GM11168 (cell line): Measurements from ENCODE around the gene HS3ST4.
"Not testable (repeated sequence)": the region's sequence is repeated elsewhere in the genome, so short reads cannot be mapped to it uniquely, and the experiment has no call there.

Experiments used
- in situ Hi-C: fragments of 300-500 bp; cut with MboI; formaldehyde crosslinking; loops from one replicate; pipeline ENCODE4 v1.12.0; 2022; ENCODE audit warnings: low sequenced_read_pairs; ENCODE audit not compliant: unreplicated experiment

The HS3ST4 gene

DNA sequence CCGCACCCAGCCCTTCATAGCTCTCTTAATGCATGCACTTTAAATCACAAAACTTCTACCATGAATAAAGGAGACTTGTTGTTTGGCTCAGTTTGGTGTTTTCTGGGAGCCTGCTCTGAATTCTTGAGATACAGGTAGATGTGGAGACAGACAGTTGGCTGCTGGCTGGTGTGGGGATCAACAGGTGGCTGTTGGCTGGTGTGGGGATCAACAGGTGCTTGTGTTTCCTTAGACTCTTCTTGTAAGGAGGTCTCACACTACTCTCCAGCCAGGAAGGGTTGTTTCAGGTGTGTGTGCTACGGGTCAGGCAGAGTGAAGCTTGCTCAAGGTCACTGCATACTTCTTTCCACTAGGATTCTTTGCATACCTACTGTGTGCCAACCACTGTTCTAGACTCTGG is 265.9 kb downstream of the HS3ST4 start:
- in situ Hi-C loops: no loop called here

DNA sequence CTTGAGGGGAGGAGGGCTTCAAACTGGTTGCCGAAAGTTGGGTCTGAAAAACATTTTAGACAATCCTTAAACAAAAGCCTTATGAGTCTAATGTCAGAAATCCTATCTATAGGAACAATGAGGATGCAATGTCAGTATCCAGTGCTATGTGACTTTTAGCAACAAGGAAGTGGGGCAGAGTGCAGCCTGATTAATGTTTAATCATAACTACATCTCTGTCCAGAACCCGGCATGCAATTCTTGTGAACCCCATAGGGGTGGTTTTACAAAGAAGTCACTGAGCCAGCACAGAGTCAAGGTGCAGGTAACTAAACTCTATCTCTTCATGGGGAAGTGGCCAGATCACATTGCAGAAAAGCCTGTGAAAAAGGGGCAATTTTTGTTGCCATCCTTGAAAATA is 267.5 kb downstream of the HS3ST4 start:
- in situ Hi-C loops: no loop called here

DNA sequence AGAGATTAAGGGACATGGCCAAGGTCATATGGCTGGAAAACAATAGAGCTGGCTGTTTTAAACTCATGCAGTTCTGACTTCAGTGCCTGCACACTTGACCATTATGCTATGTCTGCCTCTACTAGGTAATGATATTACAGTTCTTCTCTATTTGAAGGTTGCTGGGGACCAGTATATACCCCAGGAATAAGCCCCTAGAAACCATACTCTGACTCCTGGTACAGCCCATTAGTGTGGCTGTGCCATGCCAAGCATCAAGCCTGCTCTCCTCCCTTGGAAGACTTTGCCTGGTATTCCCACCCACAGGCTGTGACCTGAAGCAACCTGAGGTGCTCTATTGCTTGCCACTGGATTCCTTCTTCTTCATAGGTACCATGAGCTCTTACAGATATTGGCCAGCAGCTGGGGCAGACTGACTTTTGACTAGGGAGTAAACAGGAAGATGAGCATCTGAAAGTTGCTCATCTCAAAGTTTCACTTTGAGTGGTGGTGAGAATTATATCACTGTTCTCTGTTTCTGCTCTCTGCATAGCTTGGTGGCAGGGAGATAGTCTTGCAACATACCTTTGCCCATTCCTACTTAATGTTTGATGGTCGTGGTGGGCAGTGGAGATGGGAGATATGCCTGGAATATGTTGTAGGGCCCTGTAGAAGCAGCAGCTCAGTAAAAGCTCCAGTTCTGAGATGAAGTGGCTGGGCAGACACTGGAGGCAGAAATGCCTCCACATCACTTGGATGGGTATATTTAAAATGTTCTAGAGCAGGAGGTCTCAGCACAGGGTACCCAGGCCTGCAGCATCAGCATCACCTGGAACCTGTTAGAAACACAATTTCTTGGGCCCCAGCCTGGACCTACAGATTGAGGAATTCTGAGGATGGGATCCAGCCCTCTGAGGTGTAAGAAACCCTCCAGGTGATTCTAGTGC is 274.7 kb downstream of the HS3ST4 start:
- in situ Hi-C loops: no loop called here

DNA sequence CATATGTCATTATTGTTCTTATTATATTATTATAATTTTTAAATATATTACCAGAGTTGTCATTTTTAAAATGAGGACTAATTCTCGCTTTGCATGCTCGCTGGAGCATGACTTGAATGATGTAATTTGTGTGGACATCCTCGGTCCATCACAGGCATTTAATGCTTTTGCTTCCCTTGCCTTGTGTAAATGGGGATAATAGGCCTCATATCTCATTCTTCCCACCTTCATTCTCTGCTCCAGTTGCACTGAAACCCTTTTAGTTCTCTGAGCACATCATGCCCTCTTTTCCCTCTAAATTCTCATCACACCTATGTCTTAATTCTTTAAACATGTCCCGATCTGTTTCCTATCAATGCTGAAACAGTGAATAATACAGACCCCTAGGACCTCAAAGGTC is 285.4 kb downstream of the HS3ST4 start:
- in situ Hi-C loops: no loop called here

DNA sequence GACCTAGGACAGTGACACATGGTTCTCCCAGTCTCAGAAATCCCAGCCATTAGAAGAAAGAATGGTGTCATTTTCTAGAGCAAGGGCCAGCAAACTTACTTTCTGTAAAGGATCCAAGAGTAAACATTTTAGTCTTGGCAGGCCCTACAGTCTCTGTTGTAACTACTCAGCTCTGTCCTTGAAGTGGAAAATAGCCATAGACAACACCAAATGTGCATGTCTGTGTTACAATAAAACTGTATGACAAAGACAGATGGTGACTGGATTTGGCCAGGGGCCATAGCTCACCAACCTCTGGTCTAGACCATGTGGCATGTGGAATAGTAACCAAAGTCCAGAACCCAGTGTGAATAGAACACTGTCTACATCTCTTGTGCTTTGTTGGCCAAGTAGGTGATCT is 286.5 kb downstream of the HS3ST4 start:
- in situ Hi-C loops: no loop called here

DNA sequence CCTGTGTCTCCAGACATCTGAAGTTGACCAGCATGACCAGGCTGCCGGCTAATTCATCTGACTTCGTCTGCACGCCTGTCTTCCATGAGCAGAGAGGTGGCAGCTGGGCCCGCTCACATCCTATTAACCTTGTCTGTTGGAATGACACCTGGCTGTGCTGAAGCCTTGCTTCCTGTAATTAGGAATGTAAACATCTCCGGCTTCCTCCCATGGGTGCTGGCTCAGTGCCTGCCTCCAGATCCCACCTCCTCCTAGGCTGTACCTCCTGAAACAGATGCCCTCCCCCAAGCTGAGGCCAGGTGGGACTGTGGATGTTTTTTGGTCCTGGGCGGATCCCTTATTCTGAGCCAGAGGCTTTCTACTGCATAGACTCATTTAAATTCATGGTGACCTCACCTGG is 296.3 kb downstream of the HS3ST4 start:
- in situ Hi-C loops: no loop called here

DNA sequence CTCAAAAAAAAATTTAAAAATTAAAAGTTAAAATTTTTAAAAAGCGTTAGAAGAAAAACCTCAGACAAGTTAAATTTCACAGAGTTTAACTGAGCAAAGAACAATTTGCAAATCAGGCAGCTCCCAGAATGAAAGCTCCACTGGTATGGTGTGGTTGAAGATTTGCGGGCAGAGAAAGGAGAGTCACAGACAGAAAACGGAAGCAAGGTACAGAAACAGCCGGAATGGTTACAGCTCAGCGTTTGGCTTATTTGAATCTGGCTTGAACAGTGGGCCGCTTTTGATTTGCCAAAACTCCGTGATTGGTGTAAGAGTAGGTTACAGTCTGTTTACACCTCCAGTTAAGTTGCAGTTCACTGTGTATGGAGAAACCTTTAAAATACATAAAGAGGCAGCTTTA is 297.1 kb downstream of the HS3ST4 start:
- in situ Hi-C loops: no loop called here

DNA sequence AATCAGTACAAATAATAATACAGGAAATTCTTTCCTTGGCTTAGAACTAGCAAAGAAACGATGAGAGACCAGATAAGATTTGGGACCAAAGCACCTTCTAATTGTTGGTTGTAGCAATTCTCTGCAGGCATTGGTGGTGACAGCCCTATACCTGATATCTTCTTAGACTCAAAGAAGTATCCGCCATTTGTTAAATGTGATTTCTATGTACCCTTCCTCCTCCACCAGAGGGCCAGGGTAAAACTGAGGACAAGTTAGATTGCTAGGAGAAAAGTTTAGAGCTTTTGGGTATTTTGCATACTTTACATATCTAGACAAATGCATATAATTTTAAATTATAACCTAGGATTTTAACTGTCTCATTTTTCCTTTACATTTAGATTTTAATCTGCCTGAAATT is 304.3 kb downstream of the HS3ST4 start:
- in situ Hi-C loops: no loop called here

DNA sequence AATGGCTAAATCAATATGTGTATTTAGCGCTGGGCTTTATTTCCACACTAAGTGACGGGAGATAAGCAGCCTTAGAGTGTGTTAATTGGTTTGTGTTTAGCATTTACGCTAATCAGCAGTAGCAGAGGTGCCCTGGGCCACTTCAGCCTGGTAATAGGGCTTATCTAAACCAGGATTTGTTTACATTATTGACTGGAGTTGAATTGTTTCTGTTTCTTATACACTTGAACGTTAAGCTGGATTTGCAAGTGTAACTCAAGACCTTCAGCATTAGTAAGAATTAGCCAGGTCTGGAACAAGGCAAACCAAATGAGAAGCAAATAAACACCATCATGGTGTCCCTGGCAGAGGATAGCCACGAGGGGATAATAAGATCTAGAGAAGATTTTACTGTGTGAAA is 313.6 kb downstream of the HS3ST4 start:
- in situ Hi-C loops: no loop called here

DNA sequence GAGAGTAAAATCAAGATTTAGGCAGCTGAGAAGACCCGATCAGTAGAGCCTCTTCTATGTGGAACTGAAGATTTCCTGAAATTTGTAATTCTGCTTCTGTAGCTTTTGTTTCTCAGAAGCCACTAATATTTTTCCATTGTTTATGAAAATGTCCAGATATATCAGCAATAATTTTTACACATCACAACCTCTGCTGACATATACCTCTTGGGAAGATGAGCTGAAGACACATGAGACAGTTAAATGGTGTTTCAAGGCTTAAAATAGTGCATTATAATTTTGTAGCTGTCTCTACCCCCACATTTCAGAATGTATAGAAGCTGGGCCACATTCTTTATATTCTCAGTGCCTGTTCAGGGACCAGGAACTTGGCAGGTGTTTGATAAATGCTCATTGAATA is 320.6 kb downstream of the HS3ST4 start:
- in situ Hi-C loops: no loop called here

DNA sequence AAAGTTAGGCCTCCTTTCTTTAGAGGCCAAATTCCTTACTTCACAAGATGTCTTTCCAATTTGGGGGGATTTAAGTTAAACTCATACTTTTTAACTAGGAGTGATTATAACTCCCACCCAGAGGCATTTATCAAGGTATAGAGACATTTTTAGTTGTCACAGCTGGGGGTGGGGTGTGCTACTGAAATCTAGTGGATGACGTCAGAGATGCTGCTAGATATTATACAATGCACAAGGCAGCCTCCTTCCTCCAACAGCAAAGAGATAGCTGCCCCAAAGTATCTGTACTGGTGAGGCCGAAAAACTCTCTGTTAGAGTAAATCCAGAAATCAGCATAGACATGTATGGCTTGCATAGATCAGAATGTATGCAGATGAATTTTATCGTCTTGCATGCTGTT is 324.0 kb downstream of the HS3ST4 start:
- in situ Hi-C loops: no loop called here

DNA sequence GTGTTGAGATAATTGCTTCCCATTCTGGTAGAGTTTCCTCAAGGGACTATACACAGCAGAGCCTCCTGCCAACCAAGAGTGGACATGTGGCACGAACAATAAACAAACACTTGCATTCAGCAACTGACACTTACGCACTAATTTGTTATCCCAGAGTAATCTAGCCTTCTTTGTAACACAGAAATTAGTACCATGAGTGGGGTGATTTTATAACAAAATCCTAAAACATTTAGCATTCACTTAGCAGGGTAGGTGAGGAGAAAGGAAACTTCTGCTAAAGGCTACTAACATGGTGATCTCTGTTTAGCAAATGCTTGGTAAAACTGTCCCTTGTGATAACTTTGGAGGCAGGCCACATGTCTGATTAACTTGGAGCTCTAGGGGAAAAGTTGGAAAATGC is 325.2 kb downstream of the HS3ST4 start:
- in situ Hi-C loops: no loop called here

DNA sequence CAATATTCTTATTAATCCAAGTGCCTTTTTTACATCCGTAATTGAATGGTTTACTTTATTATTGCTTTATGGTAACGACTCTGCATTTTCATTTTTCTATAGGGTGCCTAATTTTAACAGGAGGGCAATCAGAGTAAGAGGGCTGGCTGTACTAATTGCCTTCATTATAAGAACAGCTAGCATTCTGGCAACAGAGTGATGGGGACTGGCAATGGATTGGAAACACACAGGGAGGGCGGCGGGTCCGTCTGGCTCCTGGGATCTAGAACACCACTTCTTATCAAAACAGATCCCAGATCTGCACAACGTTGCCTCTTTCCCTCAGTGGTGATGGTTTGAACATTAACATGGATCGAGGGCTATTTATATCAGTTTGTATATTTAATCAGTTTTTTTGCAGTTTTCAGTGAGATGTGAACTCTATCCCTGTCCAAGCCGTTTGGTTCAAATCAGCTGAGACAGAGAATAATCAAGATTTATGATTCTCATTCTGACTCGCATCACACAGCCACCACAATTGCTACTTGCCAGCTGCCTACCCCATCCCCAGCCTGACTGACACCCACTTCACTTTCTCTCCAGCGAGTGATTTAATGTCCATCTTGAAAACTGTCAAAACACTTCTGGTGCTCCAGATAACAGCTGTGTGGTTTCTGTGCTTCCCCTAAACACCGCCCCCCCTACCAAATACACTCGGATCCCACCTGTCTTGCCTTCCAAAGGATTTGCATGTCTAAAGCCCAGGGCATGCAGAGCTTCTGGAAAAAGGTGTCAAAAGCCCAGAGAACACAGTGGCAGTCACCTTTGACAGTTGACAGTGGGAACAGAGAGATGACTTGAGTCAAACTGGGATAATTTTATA is 327.9 kb downstream of the HS3ST4 start:
- in situ Hi-C loops: no loop called here

DNA sequence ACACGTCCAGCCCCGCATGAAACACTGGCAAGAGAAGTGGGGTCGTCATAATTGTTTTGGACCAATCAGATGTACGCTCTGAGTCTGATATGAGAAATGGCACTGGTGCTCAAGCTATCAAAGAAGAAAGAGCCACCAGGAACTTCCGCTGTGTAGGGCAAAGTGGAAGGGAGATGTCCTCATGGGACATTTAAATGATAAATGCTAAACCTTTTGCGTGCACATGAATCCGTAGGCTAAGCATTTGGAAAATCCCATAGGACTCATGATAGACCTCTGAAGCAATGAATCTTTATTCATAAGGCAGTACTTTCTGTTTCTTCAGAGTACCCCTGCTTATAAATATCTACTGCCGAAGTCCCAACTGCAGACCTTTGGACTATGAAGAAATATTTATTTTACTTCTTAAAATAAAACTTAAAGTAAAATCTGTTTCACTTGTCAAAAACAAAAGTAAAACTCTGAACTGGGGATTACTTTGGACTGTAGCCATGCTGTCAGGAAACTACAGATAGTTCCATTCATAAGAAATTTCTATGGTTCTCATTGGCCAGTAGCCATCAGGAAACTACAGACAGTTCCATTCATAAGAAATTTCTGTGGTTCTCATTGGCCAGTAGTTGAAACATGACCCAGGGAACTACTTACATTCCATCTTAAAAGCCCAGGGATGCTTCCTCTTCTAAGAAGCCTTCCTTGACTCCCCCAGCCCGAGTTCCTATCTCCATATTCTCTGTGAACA is 335.1 kb downstream of the HS3ST4 start:
- in situ Hi-C loops: no loop called here

DNA sequence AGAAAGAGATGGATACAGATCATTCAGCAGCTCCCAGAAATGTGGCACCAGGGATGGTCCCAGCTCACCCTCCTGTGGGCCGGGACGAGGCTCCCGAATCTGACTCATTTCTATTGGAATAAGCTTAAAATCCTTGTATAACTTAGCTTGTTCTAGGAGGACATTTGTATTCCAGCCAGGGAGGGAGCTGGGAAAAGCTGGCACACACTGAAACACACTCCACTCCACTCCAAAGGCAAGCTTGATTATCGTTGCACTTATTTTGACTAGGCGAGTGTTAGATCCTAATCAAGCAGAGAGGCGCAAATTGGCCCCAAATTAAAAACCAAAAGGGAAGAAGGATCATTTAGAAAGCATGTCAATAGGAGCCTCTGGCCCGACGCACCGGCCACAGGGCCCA is 339.5 kb downstream of the HS3ST4 start:
- in situ Hi-C loops: no loop called here

DNA sequence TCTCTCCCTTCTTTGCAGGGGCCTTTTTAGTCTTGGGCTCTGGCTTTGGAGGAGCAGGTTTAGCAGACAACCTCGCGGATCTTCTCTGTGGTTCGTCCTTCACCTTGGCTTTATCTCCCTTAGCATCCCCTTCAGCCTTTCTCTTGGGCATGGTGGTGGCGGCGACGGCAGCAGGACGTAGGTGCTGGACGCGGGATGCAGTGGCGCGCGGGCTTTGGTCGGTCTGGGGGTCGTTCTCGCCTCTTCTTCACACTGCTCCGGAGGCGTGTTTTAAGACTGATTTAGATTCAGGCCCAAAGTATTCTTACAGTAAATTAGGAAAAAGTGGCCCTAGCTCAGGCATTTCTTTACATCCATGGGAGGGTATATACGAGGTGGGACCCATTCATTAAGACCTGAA is 340.9 kb downstream of the HS3ST4 start:
- in situ Hi-C loops: not testable (repeated sequence)

DNA sequence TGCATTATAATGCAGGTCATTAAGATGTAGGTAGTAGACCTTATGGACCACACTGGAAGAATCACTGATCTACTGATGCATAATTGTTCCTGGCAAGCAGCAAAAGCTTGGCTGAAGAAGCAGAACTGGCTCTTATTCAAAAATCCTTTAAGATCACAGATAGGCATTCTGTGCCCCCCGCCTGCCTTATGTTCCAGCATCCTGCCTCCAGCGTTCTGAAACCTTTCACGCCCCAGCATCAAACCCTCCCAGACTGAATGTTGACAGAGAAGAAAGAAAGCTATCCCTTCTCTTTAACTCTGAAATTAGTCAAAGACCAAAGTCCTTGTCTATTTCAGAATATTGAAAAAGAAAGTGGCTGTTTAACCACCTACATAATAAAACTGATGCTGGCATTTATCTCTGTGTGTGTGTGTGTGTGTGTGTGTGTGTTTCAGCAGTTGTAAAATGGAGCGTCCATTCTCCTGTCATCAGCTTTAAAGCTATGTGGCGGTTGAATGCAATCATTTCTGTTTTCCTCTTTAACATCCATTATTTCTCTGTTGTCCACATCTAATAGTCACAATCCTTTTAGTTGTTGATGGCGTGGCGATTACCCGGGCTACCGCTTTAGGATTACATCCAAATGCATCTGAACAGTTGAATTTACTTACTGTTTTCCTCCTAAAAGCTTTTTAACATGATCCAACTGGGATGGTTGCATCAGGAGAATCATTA is 350.4 kb downstream of the HS3ST4 start:
- in situ Hi-C loops: no loop called here

DNA sequence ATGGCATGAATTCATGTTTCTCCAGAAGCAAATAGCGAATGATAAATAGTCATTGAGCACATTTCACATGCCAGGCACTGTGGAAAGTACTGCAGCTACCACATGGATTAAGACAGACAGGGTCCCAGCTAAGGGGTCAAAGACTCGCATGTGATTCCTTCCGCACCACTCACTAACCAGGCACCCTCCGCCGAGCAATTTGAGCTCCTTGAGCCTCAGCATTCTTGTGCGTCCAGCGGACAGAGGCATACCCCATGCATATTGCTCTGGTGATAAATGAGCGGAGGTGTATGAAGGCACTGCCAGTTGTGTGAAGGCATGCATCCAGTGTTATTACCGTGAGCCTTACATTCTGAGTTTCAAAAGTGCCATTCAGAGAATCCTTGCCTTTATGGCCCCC is 358.7 kb downstream of the HS3ST4 start:
- in situ Hi-C loops: no loop called here

DNA sequence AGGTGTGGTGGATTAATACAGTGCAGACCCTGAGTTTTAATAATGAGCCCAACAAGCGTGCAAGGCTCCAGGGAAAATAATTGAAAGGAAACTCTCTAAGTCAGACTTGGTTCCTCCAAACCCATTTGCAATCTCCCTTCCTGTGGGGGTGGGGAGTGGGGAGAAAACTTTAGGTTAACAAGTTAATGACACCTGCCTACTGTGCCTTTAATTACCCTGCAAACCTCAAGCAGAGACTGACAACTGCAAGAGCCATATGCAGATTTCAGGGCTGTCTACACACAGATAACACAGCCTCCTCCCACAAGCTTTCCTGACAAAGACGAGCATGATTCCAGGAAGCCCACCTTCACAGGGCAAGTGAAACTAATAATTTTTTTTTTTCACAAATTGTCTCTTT is 359.3 kb downstream of the HS3ST4 start:
- in situ Hi-C loops: no loop called here

DNA sequence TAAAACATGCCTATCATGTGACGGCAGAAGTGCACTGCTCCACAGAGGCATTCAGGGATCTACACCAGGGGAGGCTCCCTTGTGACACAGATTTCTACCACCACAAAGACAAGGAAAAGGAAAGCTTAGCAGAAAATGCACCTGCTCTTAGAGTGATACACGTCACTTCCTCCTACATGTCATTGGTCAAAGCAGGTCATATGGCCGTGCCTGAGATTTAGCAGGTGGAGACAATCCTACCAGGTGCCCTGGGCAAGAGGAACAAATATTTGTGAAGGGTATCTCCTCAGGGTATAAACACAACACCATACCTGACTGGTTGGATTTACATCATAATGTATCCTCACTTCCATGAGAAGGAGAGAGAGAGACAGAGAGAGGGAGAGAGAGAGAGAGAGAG is 362.1 kb downstream of the HS3ST4 start:
- in situ Hi-C loops: no loop called here
